ENCODE results near the gene RAD51B.
A peak's percentile ranks its signal among the peaks of the same experiment; 100 is the strongest.

Gene RAD51B

DNA sequence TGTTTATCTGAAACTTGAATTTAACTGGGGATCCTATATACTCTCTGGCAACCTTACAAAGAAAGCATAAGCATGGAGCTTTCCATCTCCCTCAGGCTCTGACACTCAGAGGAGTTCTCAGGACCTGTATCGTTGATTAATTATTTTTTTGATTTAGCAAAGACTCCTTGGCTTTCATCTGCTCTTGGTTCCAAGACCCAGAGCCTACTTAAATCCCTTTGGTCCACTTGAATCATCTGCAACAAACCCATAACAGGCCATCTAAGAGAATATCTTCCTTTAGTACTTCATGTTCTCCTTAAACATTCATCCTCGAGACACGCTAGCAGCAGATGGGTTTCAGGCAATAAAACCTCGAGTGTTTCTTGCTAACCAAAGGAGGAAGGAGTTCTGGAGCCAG, 887.9 kb downstream of the RAD51B start:
- no peak for DNase-seq

DNA sequence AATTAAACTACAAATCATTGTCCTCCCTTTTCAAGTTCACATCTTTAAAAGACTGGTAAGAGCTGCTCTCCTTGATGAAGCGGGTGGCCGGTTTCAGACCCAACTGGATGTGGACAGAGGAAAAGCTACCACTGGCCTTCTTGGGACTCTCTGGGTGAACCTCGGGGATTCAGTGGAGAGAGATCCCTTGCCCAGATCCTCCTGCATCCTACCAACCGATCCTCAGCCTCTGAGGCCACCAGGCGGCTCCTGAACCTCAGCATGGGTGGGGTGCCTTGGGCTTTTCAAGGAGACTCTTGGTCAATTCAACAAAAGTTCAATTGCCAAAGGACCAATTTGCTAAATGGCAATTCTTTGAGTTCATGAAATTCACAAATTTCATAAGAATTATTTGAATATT, 888.8 kb downstream of the RAD51B start:
- DNase-seq: no peak

DNA sequence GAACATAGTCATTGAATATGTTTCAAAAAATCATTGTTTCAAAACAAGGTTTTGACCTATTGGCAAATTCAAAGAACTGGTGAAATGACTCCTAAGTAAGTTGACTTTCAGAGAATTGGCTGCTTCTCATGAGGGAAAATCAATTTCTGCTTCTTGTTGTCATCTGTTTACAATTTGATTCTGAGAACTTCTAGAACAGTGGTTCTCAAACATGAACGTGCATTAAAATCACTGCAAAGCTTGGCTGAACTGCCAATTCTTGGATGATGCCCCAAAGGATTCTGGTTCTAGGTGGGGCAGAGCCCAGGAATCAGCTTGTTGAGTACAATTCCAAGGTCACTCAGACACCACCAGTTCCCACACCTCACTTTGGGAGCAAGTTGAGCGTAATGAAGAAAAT, 889.4 kb downstream of the RAD51B start:
- no peak for DNase-seq

DNA sequence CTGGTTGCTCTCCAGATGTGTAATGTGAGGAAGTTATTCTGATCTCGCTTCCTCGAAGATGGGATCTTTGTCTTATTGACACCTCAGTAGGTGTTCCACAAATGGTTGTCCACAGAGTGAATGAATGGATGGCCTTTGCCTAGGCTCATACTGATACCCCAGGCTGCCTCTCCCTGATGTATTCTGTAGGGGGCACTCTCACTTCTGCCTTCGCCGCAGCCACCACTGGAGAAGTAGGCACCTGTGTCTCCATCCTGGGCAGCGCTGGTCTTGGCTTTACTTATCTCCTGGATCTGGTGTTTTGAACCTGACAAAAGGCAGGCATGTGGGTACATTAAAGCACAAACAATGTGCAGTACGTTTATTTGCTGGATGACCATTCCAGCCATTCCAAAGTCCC, 891.2 kb downstream of the RAD51B start:
- no peak for DNase-seq

DNA sequence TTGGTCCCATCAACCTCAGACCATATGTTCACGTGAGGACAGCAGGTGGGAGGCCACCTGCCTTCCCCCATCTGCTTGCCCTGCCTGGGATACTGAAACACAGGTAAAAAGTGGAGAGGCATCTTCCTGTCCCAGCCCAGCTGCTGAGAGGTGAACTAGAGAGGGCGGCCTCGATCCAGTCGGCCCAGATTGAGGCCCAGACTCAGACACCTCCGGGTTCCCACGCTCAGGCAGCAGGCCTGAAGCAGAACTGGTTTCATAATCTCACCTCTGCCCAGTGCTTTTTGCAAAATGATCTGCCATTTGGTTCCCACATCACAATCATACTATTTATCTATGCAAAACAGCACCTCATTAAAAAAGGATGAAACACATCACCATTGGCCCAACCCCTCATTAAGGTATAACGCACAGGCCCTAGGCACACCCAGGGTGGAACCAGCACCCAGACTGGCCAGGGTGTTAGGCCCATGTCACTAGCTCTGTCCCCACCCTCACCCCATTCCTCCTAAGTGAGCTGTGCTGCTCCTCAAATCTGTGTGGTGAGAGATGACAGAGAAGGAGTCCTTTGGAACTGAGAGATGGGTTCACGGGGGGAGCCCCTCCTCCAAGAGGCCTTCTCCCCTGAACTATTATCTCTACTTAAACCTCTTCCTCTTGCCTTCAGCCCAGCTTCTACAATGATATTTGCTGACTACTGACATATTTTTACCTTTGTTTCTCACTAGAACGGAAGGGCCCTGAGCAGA, 892.2 kb downstream of the RAD51B start:
- DNase-seq: peak; percentile 35

DNA sequence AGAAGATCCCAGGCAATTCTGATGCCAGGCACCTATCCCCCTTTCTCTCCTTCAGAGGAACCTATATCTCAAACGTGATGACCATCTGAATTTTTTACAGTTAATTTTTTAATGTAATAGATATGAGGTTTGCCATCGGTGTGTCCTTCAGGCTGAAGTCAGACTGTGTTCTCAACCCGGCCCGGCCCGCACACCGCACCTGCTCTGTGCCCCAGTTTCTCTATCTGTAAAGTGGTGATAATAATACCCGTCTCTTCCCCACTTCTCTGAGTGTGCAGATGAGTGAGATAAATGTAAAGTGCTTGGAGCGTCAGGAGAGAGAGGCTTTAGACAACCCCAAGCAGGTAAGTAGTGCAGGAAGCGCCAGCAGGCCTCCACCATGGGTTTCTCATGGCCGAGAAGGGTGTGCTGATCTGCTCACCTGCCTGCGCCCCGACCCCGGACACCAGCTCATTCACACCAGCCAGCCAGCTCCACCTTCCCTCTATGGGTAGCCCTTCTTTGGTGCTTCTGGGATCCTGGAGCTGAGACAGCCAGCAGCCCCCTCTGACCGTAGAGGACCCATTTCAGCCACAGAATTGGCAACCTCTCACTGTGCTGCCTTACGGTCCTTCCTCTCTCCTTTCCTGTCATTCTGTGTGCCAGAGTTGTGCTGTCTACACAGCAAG, 893.3 kb downstream of the RAD51B start:
- DNase-seq: no peak

DNA sequence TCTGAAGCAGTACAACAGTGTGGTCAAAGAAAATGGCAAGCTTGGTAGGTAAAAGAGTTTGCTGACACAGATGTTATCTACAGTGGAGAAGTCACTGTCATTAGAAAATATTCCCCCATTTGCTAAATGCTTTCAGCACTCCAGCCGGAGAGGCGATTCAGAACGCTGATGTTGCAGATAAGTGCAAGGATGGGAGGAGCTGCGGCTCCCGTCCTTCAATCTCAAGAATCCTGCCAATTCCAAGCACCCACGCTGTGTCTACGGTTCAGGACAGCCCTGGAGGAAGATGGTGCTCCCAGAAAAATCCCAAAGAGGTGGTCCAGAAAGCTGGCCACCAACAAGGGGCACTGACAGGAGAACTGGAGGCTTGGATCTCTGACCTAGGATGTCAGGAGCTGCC, 894.2 kb downstream of the RAD51B start:
- DNase-seq: no peak

DNA sequence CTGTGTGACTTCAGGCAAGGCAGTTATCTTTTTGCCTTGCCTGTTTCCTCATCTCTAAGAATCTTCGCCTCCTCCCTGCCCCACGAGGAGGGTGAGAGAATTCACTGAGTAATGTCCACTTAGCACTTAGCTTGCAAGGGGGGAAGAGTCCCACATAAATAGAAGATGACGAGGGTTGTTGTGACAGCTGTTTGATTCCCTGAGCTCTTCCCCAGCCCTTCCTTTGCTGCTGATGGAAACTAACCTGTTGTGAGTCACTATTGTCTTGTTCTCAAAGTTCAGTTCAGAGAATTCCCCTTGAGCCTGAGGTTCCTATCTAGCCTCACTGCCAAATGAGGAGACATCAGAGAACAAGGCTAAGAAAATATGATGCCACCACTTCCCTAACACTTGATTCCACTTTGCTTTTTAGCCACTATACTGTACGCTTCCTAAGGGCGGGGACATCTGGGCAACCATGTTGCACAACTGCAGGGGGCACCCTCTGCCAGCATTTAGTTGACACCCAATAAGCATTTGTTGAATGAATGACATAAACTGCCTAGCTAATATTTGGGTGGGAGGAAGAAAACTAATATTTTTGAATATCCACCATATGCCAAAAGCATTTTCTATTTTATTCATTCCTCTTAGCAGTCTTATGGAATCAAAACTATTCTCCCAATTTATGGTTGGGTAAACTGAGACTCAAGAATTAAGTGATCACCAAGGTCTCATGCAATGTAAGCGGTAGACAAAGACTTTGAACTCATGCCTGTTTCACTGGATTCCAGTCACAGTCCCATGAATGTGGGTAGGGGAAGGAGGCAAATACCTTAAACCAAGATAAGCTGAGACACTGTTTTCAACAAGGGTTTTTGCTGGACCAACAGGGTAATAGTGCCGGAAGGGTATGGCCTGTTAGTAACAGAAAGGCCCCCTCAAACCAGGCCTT, 895.7 kb downstream of the RAD51B start:
- DNase-seq: no peak

DNA sequence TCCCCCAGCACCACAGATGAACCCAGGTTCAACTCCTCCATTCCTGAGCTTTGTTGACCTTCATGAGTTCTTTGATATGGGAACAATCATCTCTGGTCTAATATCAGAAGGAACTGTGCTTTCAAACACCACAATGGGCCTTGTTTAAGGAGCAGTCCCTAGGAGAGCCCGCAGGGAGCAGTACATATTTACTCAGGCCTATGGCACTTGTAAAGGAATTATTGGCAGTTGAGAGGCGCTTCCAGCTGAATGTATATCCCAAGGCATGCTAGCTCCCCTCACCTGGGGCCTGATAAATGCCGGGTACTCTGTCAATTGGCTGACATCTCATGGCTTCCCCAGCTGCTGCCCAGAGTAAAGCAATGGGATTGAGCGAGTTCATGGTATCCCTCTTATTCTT, 897.1 kb downstream of the RAD51B start:
- no peak for DNase-seq

DNA sequence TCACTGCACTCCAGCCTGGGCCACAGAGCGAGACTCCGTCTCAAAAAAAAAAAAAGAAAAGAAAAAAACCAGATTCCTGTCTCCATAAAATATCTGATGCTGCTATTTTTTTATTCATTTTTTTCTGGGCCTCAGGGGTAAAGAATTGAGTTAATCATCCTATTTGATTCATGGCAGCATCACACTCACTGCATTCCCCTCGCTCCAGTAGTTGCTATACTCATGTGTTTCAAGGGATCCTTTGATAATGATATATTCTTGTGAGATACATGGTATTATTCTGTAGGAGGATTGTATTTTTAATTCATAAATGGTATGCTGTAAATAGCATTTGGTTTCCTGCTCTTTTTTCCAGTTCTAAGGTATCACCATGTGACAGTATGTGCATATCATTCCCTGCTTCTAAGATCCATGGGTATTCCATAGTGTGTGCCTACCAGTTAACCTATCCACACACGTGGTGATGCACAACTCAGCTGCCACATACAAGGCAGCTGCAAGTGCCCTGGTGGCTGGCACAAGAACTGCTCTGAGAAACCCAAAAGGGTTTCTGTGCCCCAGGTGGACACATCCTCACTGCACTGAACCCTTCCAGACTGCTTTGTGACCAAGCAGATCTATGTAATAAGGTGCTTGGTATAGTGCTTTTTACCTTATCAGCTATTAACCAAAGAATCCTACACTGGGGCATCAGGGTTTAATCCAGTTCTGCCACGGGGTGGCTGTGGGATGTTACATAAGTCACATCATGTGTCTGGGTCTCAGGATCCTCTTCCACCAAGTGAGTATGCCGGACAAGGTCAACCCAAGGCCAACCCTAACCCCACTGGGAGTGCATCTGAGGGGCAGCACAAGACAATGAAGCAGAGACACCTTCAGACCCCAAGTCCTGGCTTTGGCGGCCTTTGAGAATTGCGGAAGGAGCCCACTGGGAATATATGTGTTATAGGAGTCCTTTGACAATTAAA, 898.7 kb downstream of the RAD51B start:
- no peak for DNase-seq

DNA sequence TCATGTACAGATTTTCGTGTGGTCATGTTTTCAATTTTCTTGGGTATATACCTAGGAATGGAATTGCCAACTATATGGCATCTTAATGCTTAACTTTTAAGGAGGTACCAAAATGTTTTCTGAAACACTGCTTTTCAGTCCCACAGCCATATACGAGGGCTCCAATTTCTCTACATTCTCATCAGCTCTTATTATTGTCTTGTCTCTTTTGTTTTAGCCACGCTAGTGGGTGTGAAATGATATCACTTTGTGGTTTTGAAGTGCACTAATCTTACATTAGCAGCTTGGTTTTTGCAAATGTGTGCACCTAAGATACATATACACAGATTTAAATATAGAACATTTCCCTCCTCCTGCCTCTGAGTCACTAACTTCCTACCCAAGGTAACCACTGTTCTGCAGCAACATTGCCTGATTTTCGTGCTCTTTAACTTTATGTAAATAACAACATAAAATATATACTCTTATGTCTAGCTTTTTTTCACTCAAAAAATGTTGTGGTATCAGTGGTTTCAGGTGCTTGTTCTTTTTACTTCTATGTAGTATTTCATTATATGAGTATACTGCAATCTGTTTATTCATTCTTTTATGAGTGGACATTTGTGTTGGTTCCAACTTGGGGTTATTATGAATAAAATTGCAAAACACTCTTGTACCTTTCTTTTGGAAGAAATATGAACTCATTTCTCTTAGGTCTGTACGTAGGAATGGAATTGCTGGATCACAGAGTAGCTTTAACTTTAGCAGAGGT, 900.2 kb downstream of the RAD51B start:
- DNase-seq: no peak

DNA sequence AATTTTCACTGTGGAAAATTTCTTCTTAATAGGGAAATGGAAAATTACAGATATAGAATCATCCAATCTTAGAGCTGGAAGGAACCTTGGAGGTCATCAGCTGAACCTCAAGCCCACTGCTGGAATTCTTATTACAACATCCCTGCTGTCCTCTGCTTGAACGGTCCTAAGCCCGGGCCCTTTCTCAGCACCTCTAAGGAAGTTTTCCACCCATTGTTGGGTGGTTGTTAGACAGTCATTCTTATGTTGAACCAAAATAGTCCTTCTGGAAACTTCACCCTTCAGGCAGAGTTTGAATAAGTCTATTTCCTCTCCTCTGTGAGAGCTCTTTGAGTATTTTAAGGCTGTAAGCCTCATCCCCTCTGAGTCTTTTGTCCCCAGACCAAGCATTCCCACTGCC, 902.6 kb downstream of the RAD51B start:
- DNase-seq: no peak

DNA sequence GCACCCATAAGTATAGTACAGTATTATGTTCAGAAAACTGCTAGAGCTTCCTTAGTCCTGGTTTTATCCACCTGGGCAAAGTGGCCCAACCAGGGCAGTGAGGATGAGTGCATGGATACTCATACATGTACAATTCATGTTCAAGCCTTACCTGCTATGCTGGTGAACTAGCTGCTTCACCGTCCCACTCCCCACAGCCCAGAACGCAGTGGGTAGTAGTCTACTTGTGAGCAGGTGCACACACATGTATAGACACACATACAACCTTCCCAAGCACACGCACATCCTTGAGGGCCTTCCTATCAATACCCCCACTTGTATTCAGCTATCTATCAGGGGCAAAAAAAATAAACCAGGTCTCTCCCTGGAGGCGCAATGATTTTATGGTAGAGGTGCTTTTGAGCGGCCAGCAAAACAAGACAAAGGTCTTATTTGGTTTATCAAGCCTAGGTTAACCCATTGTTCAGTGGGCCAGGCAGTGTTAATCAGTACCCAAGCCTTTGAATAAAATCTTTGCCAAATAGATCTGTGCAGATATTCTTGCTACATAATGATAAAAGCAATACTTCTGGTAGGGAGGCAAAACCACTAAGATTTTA, 903.5 kb downstream of the RAD51B start:
- DNase-seq: no peak

DNA sequence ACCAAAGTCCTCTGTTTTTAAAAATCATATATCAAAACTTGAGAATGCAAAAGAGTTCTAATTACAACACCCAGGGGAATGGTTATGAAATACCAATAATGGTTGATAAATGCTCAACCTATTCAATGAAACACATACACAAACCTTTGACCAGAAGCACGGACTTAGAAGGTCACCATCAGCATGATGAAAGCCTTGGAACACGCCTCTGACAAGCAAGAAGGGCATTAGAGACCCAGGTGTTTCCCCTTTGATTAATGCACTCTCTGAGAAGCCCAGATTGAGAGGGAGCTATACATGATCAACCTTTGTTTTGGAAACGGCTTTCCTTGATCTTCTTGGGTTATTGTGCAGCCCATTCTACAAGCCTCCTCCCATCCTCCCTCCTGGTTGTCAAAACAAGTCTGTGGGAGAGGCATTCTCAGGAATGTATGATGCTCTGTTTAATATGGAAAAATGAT, 904.3 kb downstream of the RAD51B start:
- no peak for DNase-seq

DNA sequence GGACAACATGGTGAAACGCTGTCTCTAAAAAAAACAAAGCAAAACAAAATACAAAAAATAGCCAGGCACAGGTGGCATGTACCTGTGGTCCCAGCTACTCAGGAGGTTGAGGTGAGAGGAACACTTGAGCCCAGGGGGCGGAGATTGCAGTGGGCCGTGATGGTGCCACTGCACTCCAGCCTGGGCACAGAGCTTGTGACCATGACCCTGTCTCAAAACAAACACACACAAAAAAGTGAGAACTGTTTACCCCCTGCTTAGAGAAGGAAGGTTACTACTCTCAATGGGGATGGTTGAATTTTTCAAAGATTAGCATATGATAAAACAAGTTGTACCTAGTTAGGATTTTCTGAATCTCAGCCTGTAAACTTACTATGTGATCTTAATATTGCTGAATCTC, 905.3 kb downstream of the RAD51B start:
- DNase-seq: no peak

DNA sequence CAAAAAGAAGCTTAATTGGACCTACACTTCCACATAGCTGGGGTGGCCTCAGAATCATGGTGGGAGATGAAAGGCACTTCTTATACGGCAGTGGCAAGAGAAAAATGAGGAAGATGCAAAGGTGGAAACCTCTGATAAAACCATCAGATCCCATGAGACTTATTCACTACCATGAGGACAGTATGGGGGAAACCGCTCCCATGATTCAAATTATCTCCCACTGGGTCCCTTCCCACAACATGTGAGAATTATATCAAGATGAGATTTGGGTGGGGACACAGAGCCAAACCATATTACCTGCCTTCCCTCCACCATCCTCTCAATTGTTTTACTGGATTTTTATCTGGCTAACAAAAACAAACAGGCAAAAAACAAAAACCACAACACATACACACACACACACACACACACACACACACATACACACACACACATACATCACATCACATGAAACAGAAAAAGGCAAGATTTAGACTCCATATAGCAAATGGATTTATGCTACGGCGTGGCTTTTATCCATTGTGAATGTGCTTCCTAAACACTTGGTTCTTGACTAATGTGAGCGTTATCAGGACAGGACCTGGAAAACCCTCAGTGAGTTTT, 906.6 kb downstream of the RAD51B start:
- no peak for DNase-seq

DNA sequence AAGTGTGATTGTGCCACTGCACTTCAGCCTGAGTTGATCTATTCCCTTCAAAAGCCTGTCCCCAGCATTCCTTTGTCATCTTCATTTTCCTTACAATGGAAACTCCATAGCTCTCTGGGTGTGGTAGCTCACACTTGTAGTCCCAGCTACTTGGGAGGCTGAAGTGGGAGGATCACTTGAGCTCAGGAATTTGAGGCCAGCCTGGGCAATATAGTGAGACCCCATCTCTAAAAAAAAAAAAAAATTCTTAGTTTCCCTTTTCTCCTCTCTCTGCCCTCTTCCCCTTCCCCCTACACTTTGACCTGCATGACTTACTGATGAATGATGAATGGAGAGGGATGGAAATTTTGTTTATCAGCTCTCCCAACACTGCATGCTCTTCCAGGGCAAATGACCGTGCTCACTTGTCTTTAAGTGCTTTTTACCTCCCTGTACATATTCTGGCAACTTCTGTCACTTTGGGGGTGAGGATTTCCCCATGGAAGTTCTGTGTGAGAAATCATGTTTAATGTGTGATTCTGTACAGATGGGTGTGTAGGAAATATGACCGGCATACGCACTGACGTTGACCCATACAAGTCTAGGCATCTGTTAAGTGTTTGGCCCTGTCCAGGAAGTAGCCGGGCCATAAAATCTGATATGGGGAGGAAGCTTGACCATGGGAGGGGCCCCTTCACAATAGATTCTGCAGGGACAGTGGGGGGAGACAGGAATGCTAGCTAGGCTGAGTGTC, 907.9 kb downstream of the RAD51B start:
- DNase-seq: no peak

DNA sequence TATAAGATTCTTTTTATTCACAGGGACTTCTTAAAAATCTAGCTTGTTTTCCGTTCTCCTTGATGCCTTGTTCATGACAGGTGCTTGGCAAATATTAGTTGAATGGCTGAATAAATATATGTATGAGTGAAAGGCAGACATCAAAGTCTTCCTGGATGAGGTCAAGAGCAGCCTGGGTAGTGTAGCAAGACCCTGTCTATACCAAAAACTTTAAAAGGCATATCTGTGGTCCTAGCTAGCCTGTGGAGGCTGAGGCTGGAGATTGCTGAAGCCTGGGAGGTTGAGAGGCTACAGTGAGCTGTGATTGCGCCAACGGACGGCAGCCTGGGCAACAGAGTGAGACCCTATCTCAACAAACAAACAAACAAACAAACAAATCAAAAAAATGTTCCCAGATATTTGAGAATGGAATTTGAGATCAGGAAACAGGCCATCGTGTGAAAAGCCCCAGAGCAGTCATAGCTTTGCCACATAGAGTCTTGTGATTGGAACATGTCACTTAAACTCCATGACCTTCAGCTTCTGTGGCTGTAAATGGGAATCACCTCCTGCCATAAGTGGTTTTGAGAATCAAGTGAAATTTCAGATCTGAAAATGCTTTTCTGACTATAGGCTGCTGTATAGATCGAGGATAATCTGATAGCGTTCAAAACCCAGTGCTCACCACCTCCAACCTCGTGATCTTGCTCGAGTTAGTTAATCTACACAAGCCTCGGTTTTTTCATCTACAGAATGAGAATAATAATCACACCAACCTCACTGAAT, 908.9 kb downstream of the RAD51B start:
- no peak for DNase-seq

DNA sequence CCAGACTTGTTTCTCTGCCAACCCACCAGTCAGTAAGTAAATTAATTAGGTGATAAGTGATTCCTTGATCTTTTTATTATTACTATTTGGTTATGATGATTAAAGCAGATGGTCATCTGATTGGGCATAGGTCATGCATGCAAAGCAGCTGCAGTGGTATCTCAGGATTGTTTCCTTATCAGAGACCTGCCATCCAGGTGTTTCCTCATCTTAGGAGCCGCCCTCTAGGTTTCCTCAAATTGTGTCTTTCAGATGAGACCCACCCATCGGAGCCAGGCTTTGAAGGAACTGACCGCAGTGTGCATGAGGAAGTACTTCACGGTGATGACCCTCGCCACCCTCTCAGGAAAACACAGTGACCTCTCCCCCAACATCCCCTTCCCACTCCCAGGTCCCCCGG, 910.0 kb downstream of the RAD51B start:
- no peak for DNase-seq
